ENCODE measurements around the gene VOPP1. TPM values are rescaled to one million over a fixed set of nuclear protein-coding genes. Genes with fewer than 3 reads are reported as not detected.
A peak's percentile ranks its signal among the peaks of the same experiment; 100 is the strongest.

Gene VOPP1
- total RNA-seq, 2 experiments from 2014 or later = 49.6 to 53.1 TPM

- intact Hi-C loops (cut with DNase I, micrococcal nuclease) = no loop called here
- POLR2A ChIA-PET = interaction anchor here (0.8 to 1.4 kb wide), 3 partner anchors 15 to 63 kb away, joined by 3 read pairs; no protein-coding TSS in a partner anchor
- no peaks in the 10 kb centered on the region for H3K9me3 ChIP-seq (ENCODE audit: control insufficient read depth in 1 of 2, insufficient read depth in 1 of 2, low read length in 2 of 2)
- peak in 1 of 14 experiments; percentile 23 for DNase-seq
- no peak for TF ChIP-seq CTCF (IDR thresholded peaks at IDR 0.05)
- no peaks in the 10 kb centered on the region for H3K27me3 ChIP-seq (ENCODE audit: control insufficient read depth in 1 of 2, insufficient read depth in 2 of 2, low read length in 2 of 2)
- Mint-ChIP-seq H3K4me1 (ENCODE audit: low read depth) (peaks cover 84% of the 10 kb centered on the region), H3K4me3 (no peak overlapping the region), H3K27ac (peak overlapping the region; percentile 70), H3K36me3 (ENCODE audit: low read depth) (peaks cover 65% of the 10 kb centered on the region), H3K27me3 (no peaks in the 10 kb centered on the region), H3K9me3 (no peaks in the 10 kb centered on the region)
- H3K4me3 ChIP-seq (ENCODE audit: low read length) = no peak overlapping the region
- peak; percentile 63 for ATAC-seq (ENCODE audit: poor library complexity)
- CTCF ChIA-PET = no interaction called here
- peak overlapping the region in 1 of 2 donors; percentile 36 for H3K27ac ChIP-seq (ENCODE audit: low read depth in 1 of 2, low read length in 2 of 2)
- H3K4me1 ChIP-seq (ENCODE audit: insufficient read depth, low read length) = peaks cover 45% of the 10 kb centered on the region
- H3K36me3 ChIP-seq (ENCODE audit: insufficient read depth, low read length) = peaks cover 50% of the 10 kb centered on the region
Measured at GRCh38 chr7:55484241-55484640, 88.1 kb downstream of the VOPP1 start.

- Histone ChIP-seq H3K4me3 (ENCODE audit: low read length) (no peak overlapping the region), H3K27ac (ENCODE audit: low read depth in 1 of 2, low read length in 2 of 2) (no peak overlapping the region), H3K36me3 (ENCODE audit: insufficient read depth, low read length) (peaks cover 39% of the 10 kb centered on the region), H3K27me3 (ENCODE audit: control insufficient read depth in 1 of 2, insufficient read depth in 2 of 2, low read length in 2 of 2) (no peaks in the 10 kb centered on the region), H3K9me3 (ENCODE audit: control insufficient read depth in 1 of 2, insufficient read depth in 1 of 2, low read length in 2 of 2) (no peaks in the 10 kb centered on the region), H3K4me1 (ENCODE audit: insufficient read depth, low read length) (peaks cover 42% of the 10 kb centered on the region)
- Mint-ChIP-seq H3K4me1 (ENCODE audit: low read depth) (peaks cover 83% of the 10 kb centered on the region), H3K9me3 (no peaks in the 10 kb centered on the region), H3K36me3 (ENCODE audit: low read depth) (peaks cover 60% of the 10 kb centered on the region), H3K27me3 (no peaks in the 10 kb centered on the region), H3K27ac (peak overlapping the region; percentile 70), H3K4me3 (no peak overlapping the region)
- ChIA-PET POLR2A (no interaction called here), CTCF (no interaction called here)
- intact Hi-C loops (cut with DNase I, micrococcal nuclease) = no loop called here
- no peak for TF ChIP-seq CTCF (IDR thresholded peaks at IDR 0.05)
- DNase-seq = peak in 1 of 14 experiments; percentile 1
- no peak for ATAC-seq (ENCODE audit: poor library complexity)
Measured at GRCh38 chr7:55483046-55483445, 89.3 kb downstream of the VOPP1 start.

GRCh38 chr7:55481155-55481554, 91.1 kb downstream of the VOPP1 start:
- H3K4me3 Mint-ChIP-seq = no peak overlapping the region

More at GRCh38 chr7:55481155-55481554, 91.1 kb downstream of the VOPP1 start:
- Histone ChIP-seq H3K27me3 (ENCODE audit: control insufficient read depth in 1 of 2, insufficient read depth in 2 of 2, low read length in 2 of 2) (no peaks in the 10 kb centered on the region), H3K4me1 (ENCODE audit: insufficient read depth, low read length) (peaks cover 58% of the 10 kb centered on the region), H3K9me3 (ENCODE audit: control insufficient read depth in 1 of 2, insufficient read depth in 1 of 2, low read length in 2 of 2) (no peaks in the 10 kb centered on the region), H3K4me3 (ENCODE audit: low read length) (no peak overlapping the region), H3K27ac (ENCODE audit: low read depth in 1 of 2, low read length in 2 of 2) (peak overlapping the region in 1 of 2 donors; percentile 4), H3K36me3 (ENCODE audit: insufficient read depth, low read length) (peaks cover 36% of the 10 kb centered on the region)
- intact Hi-C loops (cut with DNase I, micrococcal nuclease) = no loop called here
- ChIA-PET POLR2A (no interaction called here), CTCF (no interaction called here)
- ATAC-seq (ENCODE audit: poor library complexity) = no peak
- Mint-ChIP-seq H3K27ac (peak overlapping the region; percentile 73), H3K36me3 (ENCODE audit: low read depth) (peaks cover 55% of the 10 kb centered on the region), H3K9me3 (no peaks in the 10 kb centered on the region), H3K27me3 (no peaks in the 10 kb centered on the region), H3K4me1 (ENCODE audit: low read depth) (peaks cover 83% of the 10 kb centered on the region)
- peak in 1 of 14 experiments; percentile 1 for DNase-seq
- no peak for TF ChIP-seq CTCF (IDR thresholded peaks at IDR 0.05)

Data from CD4-positive, alpha-beta T cell (primary cell).